HG03280 (cell line): ENCODE measurements around the gene FNIP1.
"Not testable (repeated sequence)": the region's sequence is repeated elsewhere in the genome, so short reads cannot be mapped to it uniquely, and the experiment has no call there.

Experiments used
- ATAC-seq: cut with Tn5 transposase; IDR thresholded peaks from one replicate; pipeline ENCODE4 v1.9.1; 2021; ENCODE audit warnings: mild to moderate bottlenecking, moderate library complexity; ENCODE audit not compliant: unreplicated experiment

FNIP1 gene

GRCh38 chr5:131610198-131611063 lies 186.4 kb downstream of the FNIP1 start:
- no peak for ATAC-seq

GRCh38 chr5:131609774-131610173 lies 187.0 kb downstream of the FNIP1 start:
- no peak for ATAC-seq

GRCh38 chr5:131608597-131608996 lies 188.2 kb downstream of the FNIP1 start:
- ATAC-seq, result no peak

- ATAC-seq, result no peak
Measured at GRCh38 chr5:131607903-131608540, 188.8 kb downstream of the FNIP1 start.

- no peak for ATAC-seq
Measured at GRCh38 chr5:131607418-131607817, 189.4 kb downstream of the FNIP1 start.

- no peak for ATAC-seq
Measured at GRCh38 chr5:131605086-131605485, 191.7 kb downstream of the FNIP1 start.

- no peak for ATAC-seq
Measured at GRCh38 chr5:131595088-131596033, 201.5 kb downstream of the FNIP1 start.

- ATAC-seq, result no peak
Measured at GRCh38 chr5:131593921-131594320, 202.9 kb downstream of the FNIP1 start.

- ATAC-seq, result not testable (repeated sequence)
Measured at GRCh38 chr5:131593436-131593835, 203.4 kb downstream of the FNIP1 start.
